ENCODE data around the gene PALB2.

PALB2 gene

GRCh38 chr16:23670137-23670776, 29.1 kb upstream of the PALB2 start:
- DNase-seq, result no peak
- TF ChIP-seq CTCF (IDR thresholded peaks at IDR 0.05; ENCODE audit: low read depth, low read length), result no peak
- Histone ChIP-seq H3K9me3 (no peaks in the 10 kb centered on the region), H3K36me3 (peaks cover 49% of the 10 kb centered on the region), H3K4me3 (ENCODE audit: low read depth, low read length) (no peak overlapping the region), H3K27me3 (no peaks in the 10 kb centered on the region), H3K4me1 (no peaks in the 10 kb centered on the region)

- TF ChIP-seq CTCF (IDR thresholded peaks at IDR 0.05; ENCODE audit: low read depth, low read length), result no peak
- DNase-seq, result no peak
- no peaks in the 10 kb centered on the region for H3K4me1 ChIP-seq
- no peaks in the 10 kb centered on the region for H3K27me3 ChIP-seq
- no peak overlapping the region for H3K4me3 ChIP-seq (ENCODE audit: low read depth, low read length)
- no peaks in the 10 kb centered on the region for H3K9me3 ChIP-seq
- peaks cover 61% of the 10 kb centered on the region for H3K36me3 ChIP-seq
Measured at GRCh38 chr16:23668873-23669272, 27.8 kb upstream of the PALB2 start.

- TF ChIP-seq CTCF (IDR thresholded peaks at IDR 0.05; ENCODE audit: low read depth, low read length), result no peak
Measured at GRCh38 chr16:23668225-23668624, 27.1 kb upstream of the PALB2 start.

GRCh38 chr16:23667355-23667659, 26.2 kb upstream of the PALB2 start:
- H3K9me3 ChIP-seq, result no peaks in the 10 kb centered on the region
- H3K36me3 ChIP-seq, result peaks cover 69% of the 10 kb centered on the region
- no peak for TF ChIP-seq CTCF (IDR thresholded peaks at IDR 0.05; ENCODE audit: low read depth, low read length)
- no peak overlapping the region for H3K4me3 ChIP-seq (ENCODE audit: low read depth, low read length)
- H3K27me3 ChIP-seq, result no peaks in the 10 kb centered on the region
- DNase-seq, result no peak
- H3K4me1 ChIP-seq, result no peaks in the 10 kb centered on the region

More at GRCh38 chr16:23668225-23668624, 27.1 kb upstream of the PALB2 start:
- Histone ChIP-seq H3K4me1 (no peaks in the 10 kb centered on the region), H3K4me3 (ENCODE audit: low read depth, low read length) (no peak overlapping the region), H3K27me3 (no peaks in the 10 kb centered on the region), H3K36me3 (peaks cover 64% of the 10 kb centered on the region), H3K9me3 (no peaks in the 10 kb centered on the region)
- DNase-seq, result no peak

- DNase-seq, result no peak
- Histone ChIP-seq H3K36me3 (peaks cover 69% of the 10 kb centered on the region), H3K9me3 (no peaks in the 10 kb centered on the region), H3K4me1 (no peaks in the 10 kb centered on the region), H3K4me3 (ENCODE audit: low read depth, low read length) (no peak overlapping the region), H3K27me3 (no peaks in the 10 kb centered on the region)
- TF ChIP-seq CTCF (IDR thresholded peaks at IDR 0.05; ENCODE audit: low read depth, low read length), result no peak
Measured at GRCh38 chr16:23666571-23667354, 25.7 kb upstream of the PALB2 start.

- DNase-seq, result no peak
- H3K4me3 ChIP-seq (ENCODE audit: low read depth, low read length), result no peak overlapping the region
- H3K36me3 ChIP-seq, result peaks cover 80% of the 10 kb centered on the region
- no peaks in the 10 kb centered on the region for H3K27me3 ChIP-seq
- H3K4me1 ChIP-seq, result no peaks in the 10 kb centered on the region
- no peak for TF ChIP-seq CTCF (IDR thresholded peaks at IDR 0.05; ENCODE audit: low read depth, low read length)
- H3K9me3 ChIP-seq, result no peaks in the 10 kb centered on the region
Measured at GRCh38 chr16:23663918-23664317, 22.8 kb upstream of the PALB2 start.

All from BE2C (cell line).